Measurements from ENCODE around the gene PTPRN2.

Gene PTPRN2

DNA sequence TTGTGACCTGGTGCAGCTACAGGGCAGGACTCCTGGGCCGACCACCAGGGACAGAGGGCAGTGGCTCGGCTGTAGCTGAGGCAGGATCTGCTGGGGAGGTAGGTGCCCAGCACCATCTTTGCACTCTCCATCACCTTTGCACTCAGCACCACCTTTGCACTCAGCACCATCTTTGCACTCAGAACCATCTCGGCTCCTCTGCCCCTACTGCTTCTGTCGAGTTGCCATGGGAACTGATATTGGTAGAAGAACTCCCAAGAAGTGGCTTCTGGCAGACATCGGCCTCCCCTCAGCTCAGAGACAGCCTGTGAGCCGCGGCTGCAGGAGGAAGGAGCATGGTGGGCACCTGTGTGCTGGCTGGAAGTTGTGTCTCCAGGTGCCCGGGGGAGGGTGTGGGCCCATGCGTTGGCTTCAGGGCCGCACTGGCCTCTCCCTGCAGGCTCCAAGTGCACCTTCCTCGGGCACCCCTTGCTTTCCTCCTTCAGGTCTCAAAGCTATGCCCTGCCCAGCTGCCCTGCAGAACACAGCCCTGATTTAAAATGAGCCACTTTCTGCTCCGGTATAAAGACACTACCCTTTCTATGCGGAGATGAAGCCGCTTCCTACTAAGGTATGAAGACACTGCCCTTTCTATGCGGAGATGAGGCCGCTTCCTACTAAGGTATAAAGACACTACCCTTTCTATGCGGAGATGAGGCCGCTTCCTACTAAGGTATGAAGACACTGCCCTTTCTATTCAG, 514.5 kb downstream of the PTPRN2 start:
- no peak for DNase-seq

DNA sequence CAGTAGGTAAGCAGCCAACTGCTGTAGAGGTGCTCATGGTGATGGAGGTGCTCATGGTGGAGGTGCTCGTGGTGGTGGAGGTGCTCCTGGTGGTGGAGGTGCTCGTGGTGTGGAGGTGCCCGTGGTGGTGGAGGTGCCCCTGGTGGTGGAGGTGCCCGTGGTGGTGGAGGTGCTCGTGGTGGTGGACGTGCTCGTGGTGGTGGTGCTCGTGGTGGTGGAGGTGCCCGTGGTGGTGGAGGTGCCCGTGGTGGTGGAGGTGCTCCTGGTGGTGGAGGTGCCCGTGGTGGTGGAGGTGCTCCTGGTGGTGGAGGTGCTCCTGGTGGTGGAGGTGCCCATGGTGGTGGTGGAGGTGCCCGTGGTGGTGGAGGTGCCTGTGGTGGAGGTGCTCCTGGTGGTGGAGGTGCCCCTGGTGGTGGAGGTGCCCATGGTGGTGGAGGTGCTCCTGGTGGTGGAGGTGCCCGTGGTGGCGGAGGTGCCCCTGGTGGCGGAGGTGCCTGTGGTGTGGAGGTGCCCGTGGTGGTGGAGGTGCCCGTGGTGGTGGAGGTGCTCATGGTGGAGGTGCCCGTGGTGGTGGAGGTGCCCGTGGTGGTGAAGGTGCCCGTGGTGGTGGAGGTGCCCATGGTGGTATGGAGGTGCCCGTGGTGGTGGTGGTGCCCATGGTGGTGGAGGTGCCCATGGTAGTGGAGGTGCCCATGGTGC, 517.3 kb downstream of the PTPRN2 start:
- DNase-seq: no peak

DNA sequence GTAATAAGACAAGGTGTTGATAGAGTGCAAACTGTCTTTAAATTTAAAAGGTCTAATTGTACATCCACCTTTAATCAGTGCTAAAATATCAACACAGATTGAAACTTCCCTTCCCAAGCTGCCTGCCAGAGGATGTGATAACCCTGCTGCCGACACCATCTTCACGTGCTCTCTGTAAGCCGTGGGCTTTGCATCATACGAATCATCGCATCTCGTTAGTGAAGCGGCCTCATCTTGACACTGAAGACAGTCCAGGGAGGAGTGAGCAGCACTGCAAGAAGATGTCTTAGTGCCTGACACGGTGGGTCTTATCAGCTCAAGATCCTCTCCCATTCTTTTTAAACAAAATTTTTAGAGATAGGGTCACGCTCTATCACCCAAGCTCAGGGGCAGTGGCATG, 518.8 kb downstream of the PTPRN2 start:
- DNase-seq: no peak

DNA sequence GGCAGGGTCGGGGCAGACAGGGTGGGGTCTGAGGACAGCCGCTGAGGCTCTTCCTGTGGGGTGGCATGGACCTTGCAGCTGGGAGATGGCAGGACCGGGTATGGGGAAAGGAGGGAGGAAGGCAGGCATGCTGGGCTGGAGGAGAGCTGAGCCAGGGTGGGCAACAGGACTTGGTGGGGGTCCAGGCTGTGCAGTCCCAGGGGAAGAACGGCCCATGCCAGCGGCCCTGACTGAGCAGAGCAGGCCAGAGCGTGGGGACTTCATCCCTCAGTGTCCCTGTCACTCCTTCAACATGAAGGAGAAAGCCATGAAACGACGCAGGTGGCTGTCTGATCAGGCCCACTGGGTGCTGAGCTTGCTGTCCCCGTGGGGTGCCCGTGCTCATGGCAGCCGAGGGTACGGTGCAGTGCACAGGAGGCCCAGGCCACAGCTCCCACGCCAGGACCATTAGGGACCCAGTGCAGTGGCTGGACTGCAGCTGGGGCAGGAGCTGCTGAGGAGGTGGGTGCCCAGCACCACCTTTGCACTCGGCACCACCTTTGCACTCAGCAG, 519.6 kb downstream of the PTPRN2 start:
- DNase-seq: no peak

DNA sequence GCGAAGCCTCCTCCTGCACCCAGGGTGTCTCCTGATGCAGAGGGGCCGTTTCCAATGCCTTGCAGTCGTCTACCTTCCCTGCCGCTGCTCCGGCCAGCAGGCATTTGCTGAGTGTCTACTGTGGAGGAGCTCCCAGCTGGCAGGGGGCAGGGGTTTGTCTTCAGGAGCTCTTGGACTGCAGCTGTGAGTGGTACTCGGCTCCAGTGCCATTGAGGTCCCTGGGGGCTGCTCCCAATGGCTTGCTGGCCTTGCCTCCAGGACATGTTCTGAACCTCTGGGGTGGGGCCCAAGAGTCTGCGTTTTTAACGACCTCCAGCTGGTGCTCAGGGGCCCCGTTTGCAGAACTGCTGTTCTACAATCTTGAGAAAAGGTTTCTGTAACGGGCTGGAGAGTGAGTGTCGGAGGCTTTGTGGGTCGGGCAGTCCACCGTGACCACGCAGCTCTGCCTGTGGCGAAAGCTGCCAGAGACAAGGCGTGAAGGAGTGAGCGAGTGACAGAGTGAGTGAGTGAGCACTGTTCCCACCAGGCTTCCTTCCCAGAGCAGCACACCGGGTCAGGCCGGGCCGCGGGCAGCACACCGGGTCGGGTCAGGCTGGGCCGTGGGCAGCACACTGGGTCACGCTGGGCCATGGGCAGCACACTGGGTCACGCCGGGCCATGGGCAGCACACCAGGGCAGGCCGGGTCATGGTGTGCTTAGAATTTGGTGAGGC, 520.2 kb downstream of the PTPRN2 start:
- no peak for DNase-seq

DNA sequence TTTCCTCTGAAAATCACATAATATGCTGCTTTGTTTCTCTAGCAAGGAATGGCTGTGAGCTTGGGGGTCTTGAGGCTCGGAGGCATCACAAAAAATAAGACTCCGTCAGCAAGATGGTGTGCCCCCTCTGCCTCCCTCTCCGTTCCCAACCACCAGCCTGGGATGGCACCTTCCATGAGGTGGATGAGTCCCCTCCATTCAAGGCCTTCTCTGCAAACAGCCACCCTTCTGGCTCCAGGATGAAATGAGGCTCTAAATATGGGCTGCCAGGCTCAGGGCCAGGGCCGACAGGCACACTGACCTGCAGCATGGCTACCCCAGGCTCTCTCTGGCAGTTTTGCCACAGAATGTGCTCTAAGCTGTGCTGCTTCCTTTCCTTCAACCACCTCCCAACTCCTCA, 521.5 kb downstream of the PTPRN2 start:
- no peak for DNase-seq

DNA sequence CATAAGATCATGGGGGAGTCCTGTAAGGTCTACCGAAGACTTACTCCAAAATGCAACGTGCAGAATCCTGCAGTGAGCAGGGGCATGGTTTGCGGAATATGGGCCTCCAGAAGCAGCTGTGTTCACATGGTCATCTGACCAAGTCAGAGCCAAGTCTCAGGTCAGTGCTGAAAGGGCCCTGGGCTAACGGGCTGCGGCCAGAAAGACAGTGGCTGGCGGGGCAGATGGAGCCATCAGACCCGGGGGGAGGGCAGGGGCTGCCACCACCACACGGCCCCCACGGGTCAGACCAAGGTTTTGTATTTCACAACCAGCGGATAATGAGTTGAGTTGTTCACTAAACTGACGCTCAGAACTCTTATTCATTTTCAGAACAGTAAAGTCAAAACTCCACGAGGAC, 522.3 kb downstream of the PTPRN2 start:
- no peak for DNase-seq

DNA sequence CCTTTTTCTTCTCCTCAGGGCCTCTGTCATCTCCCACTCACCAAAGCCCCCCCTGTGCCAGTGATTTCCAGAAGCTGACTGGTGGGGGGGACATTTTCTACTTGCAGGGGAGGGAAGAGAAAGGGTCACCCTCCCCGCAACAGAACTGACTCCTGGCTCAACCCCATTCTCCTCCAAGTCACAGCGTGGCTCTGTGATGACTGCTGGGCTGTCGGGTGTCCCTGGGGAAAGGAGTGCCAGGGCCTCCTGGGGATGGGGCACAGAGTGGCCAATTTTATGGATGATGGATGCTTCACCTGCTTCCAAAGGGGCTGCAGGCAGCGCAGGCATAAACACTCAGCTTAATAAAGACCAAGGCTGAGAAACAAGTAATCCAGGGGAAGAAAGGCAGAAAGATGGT, 523.0 kb downstream of the PTPRN2 start:
- no peak for DNase-seq

DNA sequence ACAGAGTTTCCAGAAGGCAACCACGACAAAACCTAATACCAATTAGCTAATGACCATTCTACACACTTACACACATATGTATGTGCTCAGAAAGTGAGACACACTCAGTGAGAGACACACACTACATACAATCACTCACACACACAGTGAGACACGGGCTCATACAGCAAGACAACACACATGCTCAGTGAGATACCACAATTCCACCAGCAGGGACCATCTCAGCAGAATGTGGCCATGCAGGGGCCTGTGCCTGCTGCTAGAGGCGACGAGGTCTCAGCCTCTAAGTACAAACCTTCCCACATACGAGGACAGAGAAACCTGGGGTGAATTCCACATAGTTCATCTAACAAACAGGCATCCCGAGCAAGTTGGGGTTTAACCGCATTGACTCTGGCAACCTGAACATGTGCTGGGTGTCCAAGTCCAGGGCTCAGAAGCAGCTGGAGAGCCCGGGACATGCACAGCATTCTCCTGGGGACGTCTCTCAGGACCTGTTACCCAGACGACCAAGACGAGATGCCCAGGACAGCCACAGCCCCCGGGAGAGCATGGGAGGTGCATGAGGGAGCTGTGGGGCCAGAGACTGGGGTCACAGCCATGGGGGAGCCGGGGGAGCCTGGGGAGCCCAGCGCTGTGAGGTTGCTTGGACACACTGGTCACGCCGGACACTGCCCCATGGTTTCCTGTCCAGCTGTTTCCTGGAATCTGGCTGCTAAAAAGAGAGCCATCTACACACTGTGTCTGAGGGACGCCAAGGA, 523.6 kb downstream of the PTPRN2 start:
- no peak for DNase-seq

DNA sequence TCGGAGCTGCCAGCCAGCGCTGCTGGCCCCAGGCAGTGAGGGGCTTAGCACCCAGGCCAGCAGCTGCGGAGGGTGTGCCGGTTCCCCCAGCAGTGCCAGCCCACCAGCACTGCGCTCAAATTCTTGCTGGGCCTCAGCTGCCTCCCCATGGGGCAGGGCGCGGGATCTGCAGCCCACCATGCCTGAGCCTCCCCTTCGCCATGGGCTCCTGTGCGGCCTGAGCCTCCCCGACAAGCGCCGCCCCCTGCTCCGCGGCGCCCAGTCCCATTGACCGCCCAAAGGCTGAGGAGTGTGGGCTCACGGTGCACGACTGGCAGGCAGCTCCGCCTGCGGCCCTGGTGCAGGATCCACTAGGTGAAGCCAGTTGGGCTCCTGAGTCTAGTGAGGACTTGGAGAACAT, 525.0 kb downstream of the PTPRN2 start:
- no peak for DNase-seq

DNA sequence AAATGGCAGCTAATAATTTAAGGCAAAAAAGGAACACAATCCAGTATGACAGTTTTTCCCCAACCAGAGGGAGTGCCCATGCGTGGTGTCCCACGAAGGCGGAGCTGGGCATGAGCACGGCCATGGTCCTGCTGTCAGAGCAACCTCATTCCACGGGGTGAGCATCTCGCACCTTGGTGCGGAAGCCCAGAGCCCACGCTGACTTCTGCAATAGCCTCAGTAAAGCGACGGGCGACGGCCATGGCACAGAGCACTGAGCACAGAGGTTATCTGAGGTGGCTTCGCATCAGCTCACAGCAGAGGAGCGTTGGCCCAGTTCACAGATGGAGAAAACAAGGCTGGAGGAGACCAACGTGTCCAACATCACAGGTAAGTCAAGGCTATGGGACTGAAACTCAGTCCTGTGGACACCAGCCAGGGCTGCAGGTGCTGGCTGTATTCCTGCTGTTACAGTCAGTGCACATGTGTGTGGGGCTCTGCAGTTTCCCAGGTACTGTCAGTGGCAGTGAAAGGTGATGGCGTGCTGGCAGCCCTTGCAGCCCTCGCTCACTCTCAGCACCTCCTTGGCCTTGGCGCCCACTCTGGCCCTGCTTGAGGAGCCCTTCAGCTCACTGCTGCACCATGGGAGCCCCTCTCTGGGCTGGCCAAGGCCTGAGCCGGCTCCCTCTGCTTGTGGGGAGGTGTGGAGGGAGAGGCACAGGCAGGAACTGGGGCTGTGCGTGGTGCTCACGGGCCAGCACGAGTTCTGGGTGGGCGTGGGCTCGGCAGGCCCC, 525.6 kb downstream of the PTPRN2 start:
- DNase-seq: no peak

DNA sequence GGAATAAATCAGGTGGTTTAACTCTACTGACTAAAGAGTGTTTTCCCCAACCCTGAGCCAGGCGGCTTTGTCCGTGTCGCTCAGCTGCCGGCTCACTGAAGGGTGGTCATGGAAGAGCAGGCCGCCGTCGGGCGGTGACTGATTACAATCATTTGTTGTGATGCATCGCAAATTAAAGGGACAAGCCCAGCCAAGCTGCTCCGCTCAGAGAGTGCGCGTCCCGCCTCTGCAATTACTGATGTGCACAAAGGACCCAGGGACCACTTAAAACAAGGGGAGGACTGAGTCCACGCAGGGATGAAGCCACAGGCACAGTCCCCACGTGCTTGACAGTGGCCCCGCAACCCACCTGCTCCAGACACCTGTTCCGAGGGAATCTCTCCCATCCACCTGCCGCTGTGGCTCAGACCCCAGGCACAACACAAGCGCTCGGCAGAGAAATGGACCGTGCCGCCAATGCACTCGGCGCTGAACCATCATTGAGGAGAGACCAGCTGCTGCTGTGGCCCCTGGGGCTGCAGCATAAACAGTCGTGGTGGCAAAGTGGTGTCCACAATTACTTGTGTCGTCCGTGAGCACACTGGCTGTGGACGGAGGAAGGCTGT, 526.5 kb downstream of the PTPRN2 start:
- DNase-seq: no peak

DNA sequence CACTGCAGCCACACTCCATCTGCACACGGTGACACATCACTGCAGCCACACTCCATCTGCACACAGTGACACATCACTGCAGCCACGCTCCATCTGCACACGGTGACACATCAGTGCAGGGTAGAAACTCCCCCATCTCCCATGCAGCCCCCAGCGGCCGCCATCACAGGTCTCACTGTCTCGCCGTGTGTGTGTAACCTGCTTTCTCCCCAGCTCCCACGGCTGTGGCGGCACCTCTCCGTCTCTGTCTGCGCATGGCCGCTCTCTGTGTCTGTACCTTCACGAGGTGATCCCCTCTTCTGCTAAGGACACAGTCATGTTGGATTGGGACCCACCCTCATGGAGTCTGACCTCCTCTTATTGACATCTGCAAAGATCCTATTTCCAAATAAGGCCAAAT, 527.4 kb downstream of the PTPRN2 start:
- DNase-seq: no peak

DNA sequence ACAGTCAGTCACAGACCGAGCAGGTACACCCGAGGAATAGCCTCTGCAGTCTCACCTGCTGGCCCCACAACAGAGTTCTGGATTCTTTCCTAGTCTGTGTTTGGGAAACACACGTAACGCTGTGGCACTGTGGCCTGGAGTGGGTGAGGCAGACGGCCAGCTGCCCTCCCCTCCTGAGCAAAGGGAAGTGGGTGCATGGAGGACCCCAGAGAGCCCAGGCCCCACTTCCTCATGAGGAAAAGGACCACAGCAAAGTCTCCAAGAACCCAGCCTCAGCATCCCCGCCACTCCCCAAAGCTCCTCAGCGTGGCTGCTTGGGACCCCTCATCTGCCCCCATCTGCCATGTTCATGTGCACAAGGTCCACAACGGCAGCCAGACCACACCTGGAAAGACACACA, 530.2 kb downstream of the PTPRN2 start:
- no peak for DNase-seq

DNA sequence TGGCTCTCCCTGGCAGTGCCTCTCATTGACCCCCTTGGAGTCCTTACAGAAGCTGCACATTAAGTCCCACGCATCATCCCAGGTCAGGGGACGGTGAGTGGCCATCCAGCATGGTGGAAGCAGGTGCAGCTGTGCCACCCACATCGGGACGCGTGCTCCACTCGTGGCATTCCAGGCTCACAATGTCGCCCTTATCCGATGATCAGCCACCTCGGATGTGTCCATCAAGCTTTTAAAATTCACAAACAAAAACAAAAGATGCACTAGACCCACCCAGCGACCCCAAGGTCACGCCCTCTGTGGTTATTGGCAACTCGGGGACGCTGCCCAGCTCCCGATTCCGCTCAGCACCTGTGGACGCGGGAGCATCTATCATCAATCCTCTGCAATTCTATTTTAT, 530.9 kb downstream of the PTPRN2 start:
- no peak for DNase-seq

DNA sequence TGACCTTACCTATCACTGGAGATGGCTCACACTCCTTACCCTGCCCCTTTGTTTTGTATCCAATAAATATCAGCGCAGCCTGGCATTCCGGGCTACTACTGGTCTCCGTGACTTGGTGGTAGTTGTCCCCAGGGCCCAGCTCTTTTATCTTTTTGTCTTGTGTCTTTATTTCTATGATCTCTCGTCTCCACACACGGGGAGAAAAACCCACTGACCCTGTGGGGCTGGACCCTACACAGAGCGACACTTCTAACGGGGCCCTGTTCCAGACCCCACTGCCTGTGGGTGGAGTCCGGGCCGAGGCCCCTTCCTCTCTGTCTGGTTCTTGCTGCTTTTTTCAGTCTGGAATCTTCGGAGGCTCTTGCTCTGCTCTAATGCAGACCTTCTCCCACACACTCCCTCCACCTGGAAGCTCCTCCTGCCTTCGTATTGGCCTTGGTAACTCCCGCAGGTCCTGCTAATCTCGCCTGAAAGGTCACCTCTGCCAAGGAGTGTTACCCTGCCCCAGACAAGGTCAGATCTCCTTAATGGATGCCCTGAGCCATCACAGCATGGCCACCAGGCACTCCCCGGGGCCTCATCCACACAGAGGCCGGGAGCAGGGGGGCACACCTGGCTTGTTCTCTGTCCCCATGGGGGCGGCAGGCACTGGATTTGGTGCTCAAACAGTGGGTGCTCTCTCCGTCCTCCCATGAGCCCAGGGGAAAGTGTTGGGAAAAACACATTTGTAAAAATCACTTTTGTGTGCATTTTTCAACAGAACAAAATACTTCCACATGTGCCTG, 531.7 kb downstream of the PTPRN2 start:
- DNase-seq: no peak

DNA sequence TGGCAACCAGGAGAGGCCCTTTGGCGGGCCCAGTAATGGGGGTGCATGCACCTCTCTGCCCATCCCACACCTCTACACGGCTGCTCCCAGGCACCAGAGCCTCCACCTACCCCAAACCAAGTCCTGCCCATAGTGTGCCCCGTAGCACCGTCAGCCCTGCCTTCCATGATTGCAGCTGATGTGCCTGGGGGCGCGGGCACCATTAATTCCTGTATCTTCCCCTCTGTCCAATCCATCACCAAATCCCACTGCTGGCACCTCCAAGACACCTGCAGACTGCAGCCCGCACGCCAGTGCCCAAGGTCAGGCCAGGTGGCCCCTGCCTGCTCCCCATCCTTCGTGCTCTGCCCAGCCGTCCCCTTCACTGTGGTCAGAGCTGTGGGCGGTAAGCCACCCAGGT, 533.0 kb downstream of the PTPRN2 start:
- no peak for DNase-seq

DNA sequence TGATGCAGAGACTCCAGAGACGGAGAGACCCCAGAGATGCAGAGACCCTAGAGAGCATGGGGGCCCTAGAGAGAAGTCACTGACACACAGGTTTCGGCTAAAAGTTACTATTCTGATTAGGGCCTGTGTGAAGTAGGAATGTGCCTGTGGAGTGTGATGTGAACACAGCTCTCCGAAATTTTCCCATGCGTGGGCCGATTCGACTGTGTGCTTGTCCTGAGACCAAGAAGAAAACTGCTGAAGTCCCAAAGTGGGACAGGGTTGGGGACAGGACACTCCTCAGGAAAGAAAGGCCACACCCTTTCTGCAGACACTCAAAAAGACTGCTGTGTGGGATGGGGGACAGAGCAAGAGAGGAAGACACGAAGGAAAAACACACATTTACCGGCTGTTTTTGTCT, 533.5 kb downstream of the PTPRN2 start:
- DNase-seq: no peak

DNA sequence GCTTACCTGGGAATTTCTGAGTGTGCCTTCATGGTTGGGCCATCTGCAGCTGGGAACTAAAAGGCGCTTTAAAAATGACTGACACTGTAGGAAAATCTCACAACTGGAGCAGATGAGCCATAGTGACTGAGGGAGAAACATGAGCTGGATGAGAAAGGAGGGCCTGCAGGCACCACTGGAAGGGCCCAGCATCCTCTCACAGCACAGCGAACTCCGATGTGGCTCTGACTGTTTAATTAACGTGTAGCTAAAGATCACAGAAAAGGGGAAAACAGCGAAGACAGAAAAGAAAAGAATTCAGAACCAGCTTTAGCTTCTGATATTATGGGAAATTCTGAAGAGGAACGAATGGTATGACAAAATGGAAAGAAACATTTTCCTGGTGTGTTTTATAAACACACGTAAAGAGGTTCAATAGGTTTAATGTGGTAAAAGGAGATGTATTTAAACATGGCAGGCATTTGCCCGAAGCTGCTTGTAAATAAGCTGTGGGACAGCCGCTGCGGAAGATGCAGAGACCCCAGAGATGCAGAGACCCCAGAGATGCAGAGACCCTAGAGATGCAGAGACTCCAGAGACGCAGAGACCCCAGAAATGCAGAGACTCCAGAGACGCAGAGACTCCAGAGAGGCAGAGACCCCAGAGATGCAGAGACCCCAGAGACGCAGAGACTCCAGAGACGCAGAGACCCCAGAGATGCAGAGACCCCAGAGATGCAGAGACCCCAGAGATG, 534.3 kb downstream of the PTPRN2 start:
- no peak for DNase-seq

DNA sequence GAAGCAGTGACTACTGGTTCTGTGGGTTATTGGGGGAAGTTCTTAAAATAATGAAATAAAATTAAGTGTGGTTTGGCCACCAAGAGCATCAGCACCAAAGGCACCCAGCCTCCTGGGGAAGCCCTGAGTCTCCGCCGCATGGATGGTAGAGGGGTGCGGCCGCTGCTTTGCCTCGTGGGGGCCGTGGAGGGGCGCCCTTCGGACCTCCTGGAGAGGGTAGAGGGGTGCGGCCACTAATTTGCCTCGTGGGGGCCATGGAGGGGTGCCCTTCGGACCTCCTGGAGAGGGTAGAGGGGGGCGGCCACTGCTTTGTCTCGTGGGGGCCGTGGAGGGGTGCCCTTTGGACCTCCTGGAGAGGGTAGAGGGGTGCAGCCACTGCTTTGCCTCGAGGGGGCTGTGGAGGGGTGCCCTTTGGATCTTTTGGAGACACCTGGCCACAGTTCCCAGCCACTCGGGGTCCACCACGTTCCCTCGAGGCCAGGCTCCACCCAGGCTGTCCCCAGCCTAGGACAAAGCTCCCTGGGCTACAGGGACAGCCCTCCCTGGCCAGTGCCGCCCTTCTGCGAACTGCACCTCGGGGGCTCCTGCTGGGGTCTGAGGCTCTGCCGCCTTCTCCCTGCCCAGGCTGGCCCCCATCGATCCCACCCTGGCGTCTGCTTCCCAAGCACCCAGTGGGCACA, 535.1 kb downstream of the PTPRN2 start:
- DNase-seq: no peak
